ENCODE data around the gene RASA1. TPM values are rescaled to one million over a fixed set of nuclear protein-coding genes. Genes with fewer than 3 reads are reported as not detected.

RASA1 gene
- total and polyA plus RNA-seq, 11 donors = 5.7 to 21.9 (median 17.6) TPM

DNA sequence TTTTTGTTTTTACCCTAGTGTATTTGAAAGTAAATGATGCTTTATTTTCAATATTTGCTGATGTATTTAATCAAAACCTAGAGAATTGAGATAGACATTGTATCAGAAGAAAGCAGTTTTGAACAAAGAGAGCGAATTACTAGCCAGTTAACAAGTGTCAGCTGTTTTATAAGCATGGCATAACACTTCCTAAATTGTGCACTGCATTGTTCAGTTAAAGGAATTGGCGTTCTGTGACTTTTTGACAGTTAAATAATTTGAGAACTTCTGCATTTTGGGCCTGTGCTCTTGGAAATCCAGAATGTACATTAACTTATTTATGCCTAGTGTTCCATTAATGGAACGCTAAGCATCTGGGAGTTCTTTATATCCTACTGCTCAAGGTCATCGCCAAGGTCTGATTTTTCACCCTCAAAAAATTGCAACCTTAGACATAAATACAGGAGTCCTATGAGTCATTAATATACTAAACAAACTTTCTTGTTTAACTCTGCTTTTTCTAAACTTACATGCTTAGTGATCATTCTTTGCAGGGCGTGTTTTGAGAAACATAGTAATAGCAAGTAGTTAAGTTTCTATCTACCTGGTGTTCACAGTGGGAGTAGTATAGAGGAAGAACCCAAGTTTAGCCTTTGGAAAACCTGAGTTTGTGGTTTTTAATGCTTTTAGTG, 31.1 kb downstream of the RASA1 start:
- H3K36me3 ChIP-seq = peaks cover 0 to 2% (median under 1%) of the 10 kb centered on the region in 9 donors
- H3K4me3 ChIP-seq = peak overlapping the region in 1 of 12 donors; percentile 7
- intact Hi-C loops (cut with DNase I) = no loop called here
- peaks cover 0 to 50% (median 10%) of the 10 kb centered on the region in 12 donors for H3K4me1 ChIP-seq
- H3K27me3 ChIP-seq = no peaks in the 10 kb centered on the region
- TF ChIP-seq, protein P1, sequence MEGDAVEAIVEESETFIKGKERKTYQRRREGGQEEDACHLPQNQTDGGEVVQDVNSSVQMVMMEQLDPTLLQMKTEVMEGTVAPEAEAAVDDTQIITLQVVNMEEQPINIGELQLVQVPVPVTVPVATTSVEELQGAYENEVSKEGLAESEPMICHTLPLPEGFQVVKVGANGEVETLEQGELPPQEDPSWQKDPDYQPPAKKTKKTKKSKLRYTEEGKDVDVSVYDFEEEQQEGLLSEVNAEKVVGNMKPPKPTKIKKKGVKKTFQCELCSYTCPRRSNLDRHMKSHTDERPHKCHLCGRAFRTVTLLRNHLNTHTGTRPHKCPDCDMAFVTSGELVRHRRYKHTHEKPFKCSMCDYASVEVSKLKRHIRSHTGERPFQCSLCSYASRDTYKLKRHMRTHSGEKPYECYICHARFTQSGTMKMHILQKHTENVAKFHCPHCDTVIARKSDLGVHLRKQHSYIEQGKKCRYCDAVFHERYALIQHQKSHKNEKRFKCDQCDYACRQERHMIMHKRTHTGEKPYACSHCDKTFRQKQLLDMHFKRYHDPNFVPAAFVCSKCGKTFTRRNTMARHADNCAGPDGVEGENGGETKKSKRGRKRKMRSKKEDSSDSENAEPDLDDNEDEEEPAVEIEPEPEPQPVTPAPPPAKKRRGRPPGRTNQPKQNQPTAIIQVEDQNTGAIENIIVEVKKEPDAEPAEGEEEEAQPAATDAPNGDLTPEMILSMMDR (IDR thresholded peaks at IDR 0.05) = no peak
- TF ChIP-seq POLR2A (IDR thresholded peaks at IDR 0.05) = no peak
- 88 to 94% (median 93%) methylated on average over 5 of the region's 5 CpGs for WGBS, 4 donors
- H3K9me3 ChIP-seq = peaks cover 0 to 5% (median 0%) of the 10 kb centered on the region in 12 donors
- H3K27ac ChIP-seq = peak overlapping the region in 1 of 12 donors; percentile 74
- DNase-seq = no peak
- ATAC-seq = peak in 1 of 4 donors; percentile 50

DNA sequence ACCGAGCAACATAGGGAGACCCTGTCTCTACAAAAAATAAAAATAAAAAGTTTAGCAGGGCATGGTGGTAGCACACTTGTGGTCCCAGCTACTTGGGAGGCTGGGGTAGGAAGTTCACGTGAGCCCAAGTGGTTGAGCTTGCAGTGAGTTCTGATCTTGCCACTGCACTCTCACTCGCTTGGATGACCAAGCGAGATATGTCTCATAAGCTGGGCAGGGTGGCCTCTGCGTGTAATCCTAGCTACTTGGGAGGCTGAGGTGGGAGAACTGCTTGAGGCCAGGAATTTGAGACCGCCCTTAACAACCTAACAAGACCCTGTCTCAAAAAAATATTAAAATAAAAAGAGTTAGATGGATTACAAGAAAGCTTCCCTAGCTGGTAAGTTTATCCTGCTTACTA, 32.5 kb downstream of the RASA1 start:
- no peak for ATAC-seq
- peaks cover 0 to 15% (median 9%) of the 10 kb centered on the region in 9 donors for H3K36me3 ChIP-seq
- TF ChIP-seq, protein P1 (IDR thresholded peaks at IDR 0.05) = no peak
- TF ChIP-seq POLR2A (IDR thresholded peaks at IDR 0.05) = no peak
- no peak overlapping the region for H3K4me3 ChIP-seq
- intact Hi-C loops (cut with DNase I) = no loop called here
- DNase-seq = no peak
- H3K9me3 ChIP-seq = no peaks in the 10 kb centered on the region
- H3K4me1 ChIP-seq = peaks cover 0 to 50% (median 10%) of the 10 kb centered on the region in 12 donors
- H3K27me3 ChIP-seq = no peaks in the 10 kb centered on the region
- peak overlapping the region in 1 of 12 donors; percentile 74 for H3K27ac ChIP-seq
- 93 to 98% (median 96%) methylated on average over 6 of the region's 6 CpGs for WGBS, 4 donors

DNA sequence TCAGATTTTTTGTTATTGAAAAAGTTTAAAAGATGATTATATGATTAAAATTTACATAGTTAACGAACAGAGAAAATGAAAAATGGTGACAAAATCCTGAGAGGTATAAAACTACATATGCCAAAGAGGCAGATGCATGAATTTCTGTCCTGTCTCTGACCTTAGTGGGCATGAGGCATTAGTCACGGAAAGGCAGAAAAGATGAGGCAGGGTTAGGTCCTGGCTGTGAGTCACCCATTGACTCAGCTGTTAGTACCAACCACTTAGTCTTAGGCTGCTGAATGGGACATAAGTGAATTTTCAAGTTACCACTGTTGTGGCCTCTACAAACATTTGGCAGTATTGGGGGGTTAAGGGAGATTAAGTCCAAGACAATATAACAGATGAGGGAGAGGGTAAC, 33.1 kb downstream of the RASA1 start:
- ATAC-seq = peak in 2 of 4 donors; percentile 78 to 79
- H3K4me3 ChIP-seq = no peak overlapping the region
- intact Hi-C loops (cut with DNase I) = no loop called here
- H3K27me3 ChIP-seq = no peaks in the 10 kb centered on the region
- peaks cover 0 to 50% (median 10%) of the 10 kb centered on the region in 12 donors for H3K4me1 ChIP-seq
- DNase-seq = no peak
- peaks cover 0 to 21% (median 15%) of the 10 kb centered on the region in 9 donors for H3K36me3 ChIP-seq
- no peak overlapping the region for H3K27ac ChIP-seq
- TF ChIP-seq, protein P1 (IDR thresholded peaks at IDR 0.05) = no peak
- no peak for TF ChIP-seq POLR2A (IDR thresholded peaks at IDR 0.05)
- no peaks in the 10 kb centered on the region for H3K9me3 ChIP-seq
- 88 to 90% (median 89%) methylated on average over 2 of the region's 2 CpGs for WGBS, 4 donors

DNA sequence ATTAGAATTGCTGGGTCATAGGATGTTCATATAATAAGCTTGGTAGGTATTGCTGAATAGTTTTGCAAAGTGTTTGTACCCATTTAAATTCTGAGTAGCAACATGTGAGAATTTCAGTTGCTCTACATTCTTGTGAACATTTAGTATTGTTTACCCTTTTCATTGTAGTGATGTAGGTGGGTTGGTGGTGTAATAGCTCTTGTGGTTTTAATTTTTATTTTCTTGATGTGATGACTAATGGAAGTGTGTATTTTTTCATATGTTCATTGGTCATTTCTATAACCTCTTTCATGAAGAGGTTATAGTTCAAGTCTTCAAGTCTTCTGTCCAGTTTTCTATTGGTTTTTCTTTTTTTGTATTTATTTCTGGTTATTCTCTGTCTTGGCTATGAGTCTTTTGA, 34.4 kb downstream of the RASA1 start:
- ATAC-seq (no peak), DNase-seq (no peak)
- Histone ChIP-seq H3K27me3 (no peaks in the 10 kb centered on the region), H3K27ac (no peak overlapping the region), H3K36me3 (peaks cover 0 to 28% (median 21%) of the 10 kb centered on the region in 9 donors), H3K4me3 (no peak overlapping the region), H3K9me3 (no peaks in the 10 kb centered on the region), H3K4me1 (peaks cover 0 to 40% (median 8%) of the 10 kb centered on the region in 12 donors)
- TF ChIP-seq, protein P1 (IDR thresholded peaks at IDR 0.05) = no peak
- TF ChIP-seq POLR2A (IDR thresholded peaks at IDR 0.05) = no peak
- intact Hi-C loops (cut with DNase I) = no loop called here
